NCI-H2081 (cell line): ENCODE results near the gene MIPEP.
"Not testable (repeated sequence)": the region's sequence is repeated elsewhere in the genome, so short reads cannot be mapped to it uniquely, and the experiment has no call there.

Experiments used
- DNase-seq, 2 experiments: peaks; one replicate each; lab custom pipeline; 2025; lab: John Stamatoyannopoulos, UW

Gene MIPEP

DNA sequence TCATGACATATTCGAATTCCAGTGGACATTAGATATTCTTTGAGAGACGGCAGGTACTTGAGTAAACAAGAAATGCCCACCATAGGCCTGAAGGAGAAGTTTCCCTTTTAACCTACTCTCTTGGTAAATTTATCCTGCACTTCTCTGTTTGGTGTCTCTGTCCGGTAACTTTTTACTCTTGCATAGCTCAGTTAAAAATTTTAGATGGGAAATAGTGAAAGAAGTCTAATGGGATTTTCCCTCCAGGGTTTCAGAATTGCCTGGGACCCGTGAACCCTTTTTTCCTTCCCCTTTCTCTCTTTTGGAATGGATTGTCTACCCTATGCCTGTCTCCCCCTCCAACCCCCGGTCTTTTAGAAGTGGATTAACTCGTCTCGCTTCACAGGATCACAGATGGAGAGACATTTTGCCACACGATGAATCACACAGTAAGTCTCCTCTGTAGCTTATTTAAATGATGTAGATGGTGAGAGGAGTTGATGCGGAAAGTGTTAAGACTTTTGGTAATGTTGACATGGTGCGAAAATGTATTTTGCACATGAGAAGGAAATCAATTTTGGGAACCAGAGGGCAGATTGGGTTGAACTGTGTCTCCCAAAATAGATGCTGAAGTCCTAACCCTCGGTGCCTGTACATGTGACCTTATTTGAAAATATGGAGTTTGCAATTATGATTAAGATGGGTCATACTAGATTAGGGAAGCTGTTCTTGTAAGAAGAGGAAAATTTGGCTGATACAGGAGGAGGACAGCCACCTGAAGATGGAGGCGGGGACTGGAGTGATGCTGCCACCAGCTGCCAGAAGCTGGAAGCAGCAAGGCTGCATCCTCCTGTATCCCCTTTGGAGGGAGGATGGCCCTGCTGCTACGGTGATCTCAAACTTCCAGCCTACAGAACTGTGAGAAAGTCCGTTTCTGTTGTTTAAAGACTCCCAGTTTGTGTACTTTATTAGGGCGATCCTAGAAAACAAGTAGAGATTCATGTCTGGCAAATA lies 711 bp upstream of the MIPEP start:
- peak in 1 of 2 experiments; percentile 8 for DNase-seq

DNA sequence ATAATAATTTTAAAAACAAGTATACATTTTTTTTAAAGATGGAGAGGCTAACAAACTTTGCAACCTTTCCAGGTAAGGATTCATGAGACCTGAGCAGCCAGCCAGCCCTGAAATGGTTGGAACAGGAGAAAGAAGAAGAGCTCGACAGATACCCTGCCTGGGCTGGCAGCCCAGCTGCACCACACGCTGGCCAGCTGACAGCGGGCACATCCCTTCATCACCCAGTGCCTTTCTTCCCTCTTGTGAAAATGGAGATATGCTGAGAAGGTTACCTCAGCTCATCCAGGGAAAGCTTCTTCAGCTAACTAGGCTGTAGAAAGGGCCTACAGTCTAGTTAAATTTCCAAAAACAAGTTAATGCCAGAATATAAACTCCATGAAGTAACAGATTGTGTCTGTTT lies 4.8 kb downstream of the MIPEP start:
- DNase-seq = not testable (repeated sequence)

DNA sequence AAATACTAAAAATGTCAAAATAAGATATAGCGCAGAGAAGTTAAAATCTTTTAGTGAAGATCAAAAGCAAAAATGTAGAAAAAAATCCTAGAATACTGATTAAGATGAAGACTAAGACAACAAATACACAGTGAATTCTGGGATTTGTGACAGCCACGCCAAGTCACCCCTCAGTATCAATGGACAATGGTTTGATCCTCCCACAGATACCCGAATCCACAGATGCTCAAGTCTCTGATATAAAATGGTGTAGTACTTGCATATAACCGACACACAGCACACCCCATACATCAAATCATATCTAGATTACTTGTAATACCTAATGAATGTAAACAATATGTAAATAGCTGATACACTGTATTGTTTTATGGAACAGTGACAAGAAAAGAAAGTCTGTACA lies 5.9 kb downstream of the MIPEP start:
- DNase-seq = no peak

DNA sequence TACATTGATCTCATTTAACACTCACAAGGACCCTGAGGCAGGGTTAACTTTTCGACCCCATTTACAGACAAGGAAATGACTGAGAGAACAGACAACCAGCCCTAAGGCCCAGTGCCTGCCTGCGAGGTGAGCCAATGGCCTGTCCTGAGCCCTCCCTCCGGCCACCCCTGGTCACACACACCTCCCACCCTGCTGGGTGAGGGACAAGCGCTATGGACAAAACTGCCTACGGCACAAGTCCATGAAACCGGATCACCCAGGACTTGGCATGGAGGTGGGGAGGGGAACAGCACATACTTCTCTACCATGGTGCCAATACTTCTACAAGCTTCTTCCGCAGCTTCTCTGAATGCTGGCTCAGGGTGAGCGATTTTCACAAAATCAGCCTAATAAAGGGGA lies 7.8 kb downstream of the MIPEP start:
- DNase-seq = not testable (repeated sequence)

DNA sequence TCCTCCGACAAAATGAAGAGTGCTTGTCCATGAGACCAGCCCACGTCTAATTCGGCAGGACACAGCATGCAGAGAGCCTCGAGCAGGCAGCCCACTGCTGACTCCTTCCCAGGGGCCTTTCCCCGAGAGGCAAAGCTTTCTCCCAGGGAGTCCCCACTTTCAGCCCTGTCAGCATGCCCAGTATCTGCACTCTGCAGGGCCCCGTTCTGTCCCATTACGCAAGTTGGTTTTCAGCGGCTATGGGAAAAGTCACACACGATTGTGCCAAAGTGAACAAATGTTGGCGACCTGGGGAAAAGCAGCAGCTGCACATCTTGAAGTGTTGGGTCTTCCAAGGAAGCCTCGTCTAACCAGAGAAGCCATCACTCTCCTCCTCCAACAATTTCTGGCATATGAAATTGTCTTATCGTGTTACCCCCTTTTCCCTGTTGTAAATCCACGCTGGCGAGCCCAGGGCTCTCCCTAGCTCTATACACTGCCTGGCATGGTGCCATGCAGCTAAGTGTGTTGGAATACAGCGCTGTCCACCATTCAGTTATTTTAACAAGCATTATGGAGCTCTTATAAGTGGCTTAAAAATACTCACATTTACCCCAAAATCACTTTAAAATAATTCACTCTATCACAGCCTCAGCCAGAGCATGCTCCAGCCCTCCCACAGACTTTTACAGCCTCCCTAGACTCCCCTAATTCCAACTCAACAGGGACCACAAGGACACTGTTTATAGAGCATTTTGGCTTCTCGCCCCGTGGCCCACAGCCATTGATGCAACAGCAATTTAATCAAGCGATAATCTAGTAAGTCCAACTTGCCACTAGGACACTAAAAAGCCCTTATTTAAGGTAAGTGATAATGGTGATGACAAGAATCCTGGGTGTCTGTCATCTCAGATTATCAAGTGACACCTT lies 8.5 kb downstream of the MIPEP start:
- not testable (repeated sequence) for DNase-seq

DNA sequence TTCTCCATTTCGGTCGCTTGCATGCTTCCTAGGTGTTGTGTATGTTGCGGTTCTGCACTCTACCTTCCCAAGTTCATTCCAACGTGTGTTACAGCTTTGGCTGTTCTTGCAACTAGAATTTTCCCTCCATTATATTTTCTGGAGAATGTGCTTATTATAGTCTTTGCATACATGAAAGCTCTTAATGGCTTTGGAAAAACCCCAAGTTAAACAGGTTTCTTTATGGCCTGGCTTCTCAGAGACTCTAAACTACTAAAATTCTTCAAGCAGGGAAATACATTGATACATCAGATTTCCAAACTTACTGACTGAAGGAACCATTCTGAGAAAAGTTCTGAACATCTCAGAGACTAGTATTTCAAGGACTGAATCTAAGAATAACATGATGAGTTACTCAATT lies 11.9 kb downstream of the MIPEP start:
- DNase-seq = no peak

DNA sequence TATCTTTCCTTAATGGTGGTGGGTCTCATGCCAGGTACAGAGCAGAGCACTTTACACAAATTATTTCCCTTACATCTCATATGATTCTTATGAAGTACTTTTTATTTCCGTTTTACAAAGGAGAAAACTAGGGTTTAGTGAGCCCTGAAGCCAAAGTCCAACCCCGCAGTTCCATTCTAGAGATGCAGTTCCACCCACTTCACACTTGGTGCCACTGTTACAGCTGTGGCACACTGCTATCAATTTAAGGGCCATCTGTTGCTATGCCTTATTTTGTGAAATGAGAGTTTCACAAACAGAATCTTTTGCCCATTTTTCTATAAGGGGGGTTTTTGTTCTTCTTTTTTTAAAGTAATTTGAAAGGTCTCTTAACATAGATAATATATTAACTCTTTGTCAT lies 12.9 kb downstream of the MIPEP start:
- DNase-seq = peak in 1 of 2 experiments; percentile 9

DNA sequence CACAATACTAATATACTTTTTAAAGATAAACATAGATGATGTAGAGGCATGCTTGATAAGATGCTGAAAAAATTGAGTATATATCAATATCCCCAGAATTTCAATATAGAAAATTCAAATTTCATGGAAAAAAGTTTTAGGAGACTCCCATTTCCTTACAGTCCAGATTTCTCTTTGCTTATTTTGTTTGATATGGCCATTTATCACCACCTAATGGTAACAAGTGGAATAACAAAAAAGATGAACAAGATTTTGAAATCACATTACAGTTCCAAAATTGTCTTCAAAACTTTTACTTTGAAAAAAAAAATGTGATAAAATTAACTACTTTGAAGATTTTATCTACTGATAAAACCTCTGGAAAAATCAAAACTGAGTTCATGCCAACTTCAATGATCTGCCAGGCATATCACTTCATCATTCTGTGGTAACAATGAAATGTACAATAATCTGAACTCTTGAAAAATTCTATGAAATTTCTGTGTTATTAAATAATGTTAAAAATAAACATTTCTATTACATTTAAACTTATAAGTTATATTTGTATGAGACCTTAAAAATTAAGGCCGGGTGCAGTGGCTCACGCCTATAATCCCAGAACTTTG lies 17.5 kb downstream of the MIPEP start:
- DNase-seq = peak in 1 of 2 experiments; percentile 16

DNA sequence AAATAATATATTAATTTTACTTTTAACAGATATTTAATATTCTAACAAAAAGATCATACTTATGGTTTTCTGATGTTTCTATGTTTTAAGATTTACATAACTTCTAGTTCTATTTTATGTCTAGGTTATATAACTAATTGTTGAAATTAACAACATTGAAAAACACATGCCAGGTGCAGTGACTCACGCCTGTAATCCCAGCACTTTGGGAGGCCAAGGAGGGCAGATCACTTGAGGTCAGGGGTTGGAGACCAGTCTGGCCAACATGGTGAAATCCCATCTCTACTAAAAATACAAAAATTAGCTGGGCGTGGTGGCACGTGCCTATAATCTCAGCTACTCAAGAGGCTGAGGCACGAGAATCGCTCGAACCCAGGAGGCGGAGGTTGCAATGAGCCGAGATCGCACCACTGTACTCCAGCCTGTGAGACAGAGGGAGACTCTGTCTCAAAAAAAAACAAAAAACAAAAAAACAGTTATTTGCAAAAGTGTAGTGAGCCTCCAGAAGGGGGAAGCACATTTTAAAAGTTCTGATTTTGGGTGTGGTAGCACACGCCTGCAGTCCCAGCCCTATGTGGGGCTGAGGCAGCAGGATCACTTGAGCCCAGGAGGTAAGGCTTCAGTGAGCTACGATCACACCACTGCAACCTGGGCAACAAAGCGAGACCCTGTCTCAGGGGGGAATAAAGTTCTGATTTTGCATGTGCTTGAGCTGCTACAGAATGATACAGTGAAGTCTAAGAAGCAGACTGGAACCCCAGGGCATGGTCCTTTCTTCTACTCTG lies 18.7 kb downstream of the MIPEP start:
- DNase-seq = no peak

DNA sequence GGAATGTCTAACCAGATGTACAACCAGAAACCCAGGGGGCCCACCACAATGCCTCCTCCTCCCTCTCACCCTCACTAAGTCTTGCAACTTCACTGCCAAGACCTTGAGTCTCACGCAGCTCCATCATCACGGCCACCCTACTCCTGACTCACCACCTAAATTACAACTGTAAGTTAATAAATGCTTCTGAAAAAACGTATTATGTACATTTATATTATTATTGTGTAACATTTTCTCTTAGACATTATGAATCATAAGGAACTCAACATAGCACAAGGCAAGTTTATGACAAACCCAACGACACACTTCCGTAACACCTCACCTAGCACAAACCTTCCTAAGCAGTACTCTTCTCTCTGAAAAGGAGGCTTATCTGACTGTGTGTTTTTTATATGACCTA lies 20.7 kb downstream of the MIPEP start:
- no peak for DNase-seq

DNA sequence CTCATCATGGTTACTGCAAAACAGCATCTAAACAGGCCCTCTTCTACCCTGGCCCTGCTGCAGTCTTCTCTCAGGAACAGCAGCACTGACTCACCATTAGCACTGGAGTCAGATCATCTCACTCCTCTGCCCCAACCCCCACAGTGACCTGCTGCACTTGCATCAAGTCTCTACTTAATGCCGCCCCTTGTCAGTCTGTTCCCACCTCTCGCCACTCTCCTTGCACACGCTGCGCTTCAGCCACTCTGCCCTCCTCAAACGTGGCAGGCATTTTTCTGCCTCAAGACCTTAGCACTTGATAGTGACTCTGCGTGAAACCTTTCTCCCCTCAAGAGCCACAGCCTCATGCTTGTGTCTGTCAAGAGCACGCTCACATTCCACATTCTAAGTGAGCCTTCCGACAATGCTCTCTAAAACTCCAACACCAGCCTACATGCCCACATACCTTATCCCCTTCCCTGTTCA lies 22.1 kb downstream of the MIPEP start:
- DNase-seq = no peak

DNA sequence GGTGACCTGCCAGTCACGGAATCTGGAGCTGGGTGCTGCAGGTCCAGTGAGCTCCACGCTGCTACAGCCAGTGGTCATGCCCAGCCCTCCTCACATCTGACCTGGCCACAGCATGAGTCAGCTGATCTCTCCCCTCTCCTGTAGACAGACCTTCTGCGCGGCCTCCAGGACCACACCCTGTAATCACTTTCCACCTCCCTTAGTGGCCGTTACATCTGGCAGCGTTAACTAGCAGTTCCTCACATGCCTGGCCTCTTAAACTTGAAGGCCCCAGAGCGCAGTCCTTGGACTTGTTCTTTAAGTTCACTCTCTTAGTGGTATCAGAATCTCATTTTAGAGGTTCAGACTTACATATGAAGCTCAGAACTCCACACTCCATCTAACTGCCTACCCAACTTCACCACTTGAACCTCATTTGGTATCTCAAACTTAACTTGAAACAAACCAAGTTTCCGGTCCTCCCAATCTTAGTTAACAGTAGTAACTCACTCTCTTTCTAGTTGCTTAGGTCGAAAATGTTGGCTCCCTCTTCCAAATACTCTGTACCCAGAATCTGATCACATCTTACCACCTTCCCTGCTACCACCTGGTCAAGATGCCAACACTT lies 22.7 kb downstream of the MIPEP start:
- DNase-seq = no peak

DNA sequence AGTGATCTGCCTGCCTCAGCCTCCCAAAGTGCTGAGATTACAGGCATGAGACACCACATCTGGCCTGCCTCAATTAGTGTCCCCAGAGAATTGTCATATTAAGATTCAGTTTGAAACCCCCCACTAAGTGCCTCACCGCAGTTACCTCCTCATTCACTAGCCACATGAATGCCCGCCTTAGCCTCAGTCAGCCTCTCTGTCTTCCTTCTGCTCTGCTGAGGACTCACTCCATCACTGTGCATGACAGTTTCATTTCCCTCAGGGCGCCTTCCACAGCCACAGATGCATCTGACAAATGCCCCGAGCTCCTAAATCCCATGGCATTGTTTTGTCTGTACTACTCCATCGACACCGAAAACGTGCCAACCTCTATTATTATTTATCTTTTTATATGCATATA lies 23.3 kb downstream of the MIPEP start:
- DNase-seq = no peak

DNA sequence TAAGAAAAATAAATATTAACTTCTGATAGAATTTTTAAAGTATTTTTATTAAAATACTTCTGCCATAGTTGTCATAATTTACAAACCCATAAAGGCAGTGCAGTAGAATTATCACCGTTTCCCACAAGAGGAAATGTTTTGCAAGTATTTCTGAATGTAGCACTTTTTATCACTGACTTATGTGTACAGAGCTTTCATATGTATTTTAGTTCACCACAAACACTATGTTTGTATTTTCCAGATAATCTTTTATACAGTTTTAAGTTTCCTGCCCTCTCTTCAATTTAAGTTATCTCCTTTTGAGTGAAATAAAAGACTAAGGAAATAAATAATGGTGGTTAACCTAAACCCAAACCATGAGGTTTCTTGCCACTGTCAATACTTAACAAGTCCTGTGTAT lies 24.2 kb downstream of the MIPEP start:
- no peak for DNase-seq

DNA sequence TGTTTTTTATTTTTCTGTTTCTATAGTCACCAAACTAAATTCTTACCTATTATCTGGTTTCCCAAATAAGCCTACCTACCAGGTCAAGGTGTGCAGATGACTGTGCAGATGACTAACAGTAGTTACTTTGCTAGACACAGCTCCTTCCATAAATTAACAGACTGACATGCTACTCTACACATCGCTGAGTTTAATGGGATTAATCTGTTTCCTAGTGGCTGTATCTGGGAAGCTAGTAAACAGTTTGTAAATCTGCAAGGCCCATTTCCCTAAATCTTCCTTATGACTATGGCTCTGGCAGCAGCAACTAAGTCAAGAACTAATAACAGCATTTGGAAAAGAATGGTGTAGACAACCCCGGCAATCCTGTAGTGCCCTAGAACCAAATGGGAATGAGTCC lies 27.9 kb downstream of the MIPEP start:
- DNase-seq = no peak

DNA sequence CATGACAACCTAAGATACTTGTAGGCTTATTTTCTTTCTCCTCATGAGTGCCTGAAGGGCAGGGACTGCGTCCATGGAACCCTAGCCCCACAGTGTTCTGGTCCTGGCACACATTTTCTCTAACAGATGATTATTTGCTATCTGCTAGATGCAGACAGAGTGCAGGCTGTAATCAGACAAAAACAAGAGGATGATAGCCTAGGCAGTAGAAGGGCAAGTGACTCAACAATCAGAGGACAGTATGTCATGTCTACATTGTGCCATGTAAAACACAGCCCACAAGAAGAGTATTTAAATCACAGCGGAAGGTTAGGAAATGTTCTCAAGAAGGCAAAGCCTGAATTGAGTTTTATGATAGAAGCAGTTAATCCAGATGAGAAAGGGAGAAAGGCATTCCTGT lies 29.3 kb downstream of the MIPEP start:
- DNase-seq = no peak

DNA sequence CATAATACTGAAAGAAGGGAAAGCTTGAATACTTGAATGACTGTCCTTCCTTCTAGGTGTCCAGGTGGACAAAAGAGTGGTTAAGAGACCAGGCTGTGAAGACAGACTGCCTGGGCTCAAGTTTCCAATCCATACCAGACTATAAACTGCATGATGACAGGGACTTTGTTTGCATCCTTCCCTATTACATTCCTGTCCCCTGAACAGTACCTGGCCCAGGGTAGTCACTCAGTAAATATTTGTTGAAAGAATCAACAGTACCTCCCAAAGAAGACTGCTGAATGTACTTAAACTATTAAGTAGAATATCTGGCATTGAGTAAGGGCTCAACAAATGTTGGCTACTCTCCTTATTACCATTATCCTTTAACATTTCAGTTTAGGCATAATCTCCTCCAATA lies 29.7 kb downstream of the MIPEP start:
- DNase-seq = no peak

DNA sequence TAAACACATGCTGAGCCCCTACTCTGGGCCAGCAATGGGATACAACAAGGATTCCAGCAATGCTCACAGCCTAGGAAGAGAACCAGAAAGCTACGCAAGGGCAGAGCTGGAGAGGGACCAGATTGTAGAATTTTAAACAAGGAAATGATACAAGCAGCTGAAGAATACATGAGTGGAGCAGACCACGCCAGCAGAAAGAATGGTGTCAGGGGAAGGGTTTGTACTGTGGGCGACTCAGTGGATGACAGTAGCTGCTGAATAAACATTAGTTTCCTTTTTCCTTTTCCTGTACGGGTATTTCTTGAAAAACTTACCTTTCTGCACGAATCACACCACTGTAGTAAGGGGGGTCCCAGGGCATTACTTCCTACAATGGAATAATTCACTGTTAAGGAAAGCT lies 30.7 kb downstream of the MIPEP start:
- no peak for DNase-seq

DNA sequence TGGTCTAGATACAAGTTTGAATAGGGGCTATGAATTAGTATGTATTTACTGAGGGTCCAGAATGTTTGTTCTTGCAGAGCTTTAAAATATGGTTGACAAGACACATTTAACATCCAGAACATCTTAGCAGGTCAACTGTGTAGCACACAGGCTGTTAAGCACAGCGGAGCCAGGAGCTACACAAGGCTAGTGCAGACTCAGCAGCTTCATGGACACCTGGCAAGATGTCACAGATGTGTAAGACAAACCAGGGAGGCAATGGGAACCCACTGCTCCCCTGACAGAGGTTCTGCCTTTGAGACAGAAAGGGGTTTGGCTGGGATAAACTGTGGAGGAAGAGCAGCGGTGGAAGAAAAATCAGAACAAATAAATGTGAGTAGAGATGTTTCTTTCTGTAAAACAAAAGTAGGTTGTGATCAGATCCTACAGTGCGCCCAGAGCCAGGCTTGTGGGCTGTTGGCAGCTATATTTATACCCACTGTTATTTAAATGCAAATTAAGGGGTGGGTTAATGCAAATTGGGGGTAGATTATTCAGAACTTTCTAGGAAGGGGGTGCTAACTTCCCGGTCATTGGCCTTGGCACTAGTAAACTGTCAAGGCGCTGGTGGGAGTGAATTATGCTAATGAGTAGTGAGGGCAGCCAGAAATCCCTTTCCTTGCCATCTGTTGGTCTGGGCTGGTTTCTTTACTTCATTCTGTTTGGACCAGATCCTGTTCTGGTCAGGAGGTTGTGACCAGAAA lies 33.0 kb downstream of the MIPEP start:
- DNase-seq = no peak

DNA sequence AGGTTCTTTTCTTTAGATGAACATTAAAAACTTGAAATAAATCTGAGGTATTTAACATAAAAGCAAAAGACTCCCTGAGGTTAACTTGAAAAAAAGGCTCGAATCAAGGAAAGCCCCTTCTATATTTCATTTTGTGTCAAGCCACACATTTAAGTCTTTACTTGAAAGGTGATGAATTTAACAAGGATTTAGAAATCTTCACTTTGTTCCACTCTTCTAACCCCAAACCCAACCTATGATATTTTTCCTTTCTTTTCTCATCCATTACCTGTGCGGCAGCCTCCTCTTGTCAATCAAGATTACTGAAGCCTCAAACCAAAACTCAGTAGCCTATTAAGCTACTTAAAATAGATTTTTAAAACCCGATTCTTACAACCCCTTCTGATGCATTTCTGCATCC lies 33.8 kb downstream of the MIPEP start:
- no peak for DNase-seq
